ENCODE measurements around the gene FXN.
A peak's percentile ranks its signal among the peaks of the same experiment; 100 is the strongest.
"Not testable (repeated sequence)": the region's sequence is repeated elsewhere in the genome, so short reads cannot be mapped to it uniquely, and the experiment has no call there.

Gene FXN

DNA sequence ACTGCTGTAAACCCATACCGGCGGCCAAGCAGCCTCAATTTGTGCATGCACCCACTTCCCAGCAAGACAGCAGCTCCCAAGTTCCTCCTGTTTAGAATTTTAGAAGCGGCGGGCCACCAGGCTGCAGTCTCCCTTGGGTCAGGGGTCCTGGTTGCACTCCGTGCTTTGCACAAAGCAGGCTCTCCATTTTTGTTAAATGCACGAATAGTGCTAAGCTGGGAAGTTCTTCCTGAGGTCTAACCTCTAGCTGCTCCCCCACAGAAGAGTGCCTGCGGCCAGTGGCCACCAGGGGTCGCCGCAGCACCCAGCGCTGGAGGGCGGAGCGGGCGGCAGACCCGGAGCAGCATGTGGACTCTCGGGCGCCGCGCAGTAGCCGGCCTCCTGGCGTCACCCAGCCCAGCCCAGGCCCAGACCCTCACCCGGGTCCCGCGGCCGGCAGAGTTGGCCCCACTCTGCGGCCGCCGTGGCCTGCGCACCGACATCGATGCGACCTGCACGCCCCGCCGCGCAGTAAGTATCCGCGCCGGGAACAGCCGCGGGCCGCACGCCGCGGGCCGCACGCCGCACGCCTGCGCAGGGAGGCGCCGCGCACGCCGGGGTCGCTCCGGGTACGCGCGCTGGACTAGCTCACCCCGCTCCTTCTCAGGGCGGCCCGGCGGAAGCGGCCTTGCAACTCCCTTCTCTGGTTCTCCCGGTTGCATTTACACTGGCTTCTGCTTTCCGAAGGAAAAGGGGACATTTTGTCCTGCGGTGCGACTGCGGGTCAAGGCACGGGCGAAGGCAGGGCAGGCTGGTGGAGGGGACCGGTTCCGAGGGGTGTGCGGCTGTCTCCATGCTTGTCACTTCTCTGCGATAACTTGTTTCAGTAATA is at the start of gene FXN:
FXN (plus strand) TSS at position 315 of the 871 bp plus-strand sequence; CDS start at position 346, 31 bp downstream.
- Histone ChIP-seq H3K27ac (peak within 1 kb of the TSS in 20 of 21 experiments; percentile 45 to 91 (median 80)), H3K4me3 (peak within 1 kb of the TSS; percentile 49 to 77 (median 61))

DNA sequence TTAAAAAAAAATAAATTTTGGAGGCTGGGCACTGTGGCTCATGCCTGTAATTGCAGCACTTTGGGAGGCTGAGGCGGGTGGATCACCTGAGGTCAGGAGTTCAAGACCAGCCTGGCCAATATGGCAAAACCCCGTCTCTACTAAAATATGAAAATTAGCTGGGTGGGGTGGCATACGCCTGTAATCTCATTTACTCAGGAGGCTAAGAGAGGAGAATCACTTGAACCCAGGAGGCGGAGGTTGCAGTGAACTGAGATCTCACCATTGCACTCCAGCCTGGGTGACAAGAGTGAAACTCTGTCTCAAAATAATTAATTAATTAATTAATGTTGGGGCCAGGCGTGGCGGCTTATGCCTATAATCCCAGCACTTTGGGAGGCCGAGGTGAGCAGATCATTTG is 48.6 kb upstream of the FXN start:
- not testable (repeated sequence) for H3K27ac ChIP-seq, H3K4me3 ChIP-seq

DNA sequence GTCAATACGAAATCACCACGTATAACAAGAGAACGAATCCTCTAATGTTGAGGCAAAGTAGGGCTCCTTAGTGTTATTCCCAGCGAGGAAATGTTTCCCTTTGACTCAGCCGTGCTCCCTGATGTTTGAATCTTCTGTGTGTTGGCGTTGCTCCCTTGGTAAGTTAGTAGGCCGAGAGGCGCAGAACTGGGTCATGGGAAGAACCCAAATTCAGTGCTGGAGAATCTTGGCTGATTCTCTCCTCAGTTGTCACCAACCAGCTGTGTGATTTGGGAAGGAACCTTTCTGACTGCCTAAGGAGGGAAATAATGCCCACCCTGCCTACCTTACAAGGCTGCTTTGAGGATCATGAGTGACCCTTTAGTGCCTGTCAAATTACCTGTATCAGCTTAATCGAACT is 44.1 kb upstream of the FXN start:
- Histone ChIP-seq H3K27ac (no peak overlapping the region), H3K4me3 (no peak overlapping the region)

DNA sequence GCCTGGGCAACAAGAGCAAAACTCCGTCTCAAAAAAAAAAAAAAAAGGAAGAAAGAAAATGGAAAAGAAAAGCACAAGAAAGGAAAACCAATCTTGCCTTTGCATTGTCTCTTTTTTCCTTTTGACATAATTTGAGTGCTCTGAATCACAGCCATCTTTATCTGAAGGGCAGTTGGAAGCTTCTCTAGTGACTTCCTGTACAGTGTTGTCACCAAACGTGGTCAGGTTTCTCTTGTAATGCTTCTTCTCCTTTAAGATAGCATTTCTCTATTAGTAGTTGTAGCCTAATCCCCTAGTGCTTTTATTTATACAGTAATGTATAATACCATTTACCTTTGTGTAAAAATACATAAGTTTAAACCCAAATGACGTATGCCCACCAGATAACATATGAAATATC is 39.8 kb upstream of the FXN start:
- H3K27ac ChIP-seq: peak overlapping the region in 2 of 21 experiments; percentile 32 to 47

DNA sequence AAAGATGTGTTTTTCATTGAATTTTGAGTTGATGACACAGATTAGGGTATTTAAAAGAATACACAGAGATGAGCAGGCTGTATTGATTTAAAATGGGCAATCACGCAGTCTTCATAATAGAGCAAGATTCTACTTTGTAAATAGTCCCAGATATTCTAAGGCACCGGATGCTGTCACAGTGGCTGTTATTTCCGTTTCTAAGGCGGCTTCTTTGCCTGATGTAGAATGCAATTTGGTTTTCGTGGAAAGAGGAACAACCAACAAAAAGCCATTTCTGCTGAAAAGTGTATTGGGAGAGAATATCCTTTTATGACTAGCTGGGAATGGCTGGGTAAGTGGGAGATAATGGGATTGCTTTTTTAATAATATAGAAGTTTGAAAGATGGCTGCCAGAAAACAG is 39.1 kb upstream of the FXN start:
- Histone ChIP-seq H3K27ac (peak overlapping the region in 2 of 21 experiments; percentile 32 to 47), H3K4me3 (no peak overlapping the region)

More for the DNA sequence above, 39.8 kb upstream of the FXN start:
- no peak overlapping the region for H3K4me3 ChIP-seq

DNA sequence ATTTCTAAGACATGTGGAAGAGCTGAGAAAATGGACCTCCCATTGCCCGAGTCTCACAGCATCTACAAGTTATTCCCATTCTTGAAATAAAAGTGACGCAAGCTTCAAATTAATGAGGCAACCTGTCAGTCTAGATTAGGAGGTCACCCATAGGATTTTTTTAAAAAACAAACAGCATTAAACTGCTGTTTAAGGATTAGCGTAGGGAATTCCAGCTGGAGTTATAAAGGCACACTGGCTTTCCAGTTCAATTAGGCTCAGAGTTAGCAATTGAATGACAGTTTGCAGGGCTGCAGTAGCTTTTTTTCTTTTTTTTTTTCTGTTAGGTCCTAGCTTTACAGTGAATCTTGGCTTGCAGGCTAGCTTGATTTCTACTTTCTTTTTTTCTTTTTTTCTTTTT is 37.9 kb upstream of the FXN start:
- peak overlapping the region in 1 of 21 experiments; percentile 32 for H3K27ac ChIP-seq
- no peak overlapping the region for H3K4me3 ChIP-seq

DNA sequence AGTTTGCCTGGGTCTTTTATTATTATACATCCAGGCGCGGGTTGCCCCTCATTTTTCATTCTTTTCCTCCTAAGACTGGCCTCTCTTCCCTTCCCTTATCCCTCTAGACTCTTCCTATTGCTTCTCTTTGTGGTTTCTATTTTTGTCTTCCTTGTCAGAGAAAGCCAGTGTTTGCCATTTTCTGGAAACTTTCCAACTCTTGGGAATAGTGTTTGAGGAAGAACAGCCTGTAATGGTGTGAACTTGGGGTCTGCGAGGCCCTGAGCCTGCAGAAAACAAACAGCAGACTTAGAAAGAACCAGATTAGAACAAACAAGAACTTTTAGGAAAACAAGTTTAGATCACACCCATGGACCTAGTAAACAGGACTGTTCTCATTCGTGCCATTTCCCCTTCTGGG is 37.2 kb upstream of the FXN start:
- no peak overlapping the region for H3K4me3 ChIP-seq
- H3K27ac ChIP-seq: peak overlapping the region in 2 of 21 experiments; percentile 0 to 10

DNA sequence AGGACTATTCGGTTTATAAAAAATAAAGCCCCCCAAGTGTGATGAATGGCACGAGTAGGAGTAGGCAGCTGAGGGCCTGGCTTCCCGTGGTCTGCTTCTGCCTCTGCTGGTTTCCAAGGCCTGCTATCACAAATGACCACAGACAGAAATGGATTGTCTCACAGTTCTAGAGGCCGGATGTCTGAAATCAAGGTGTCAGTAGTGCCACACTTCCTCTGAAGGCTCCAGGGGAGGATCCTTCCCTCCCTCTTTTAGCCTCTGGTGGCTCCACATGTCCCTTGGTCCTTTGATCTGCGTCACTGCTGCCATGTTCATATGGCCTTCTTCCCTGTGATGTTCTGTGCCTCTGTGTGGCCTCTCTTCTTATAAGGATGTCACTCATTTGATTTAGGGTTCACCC is 36.7 kb upstream of the FXN start:
- H3K4me3 ChIP-seq: no peak overlapping the region
- H3K27ac ChIP-seq: peak overlapping the region in 2 of 21 experiments; percentile 0 to 10

DNA sequence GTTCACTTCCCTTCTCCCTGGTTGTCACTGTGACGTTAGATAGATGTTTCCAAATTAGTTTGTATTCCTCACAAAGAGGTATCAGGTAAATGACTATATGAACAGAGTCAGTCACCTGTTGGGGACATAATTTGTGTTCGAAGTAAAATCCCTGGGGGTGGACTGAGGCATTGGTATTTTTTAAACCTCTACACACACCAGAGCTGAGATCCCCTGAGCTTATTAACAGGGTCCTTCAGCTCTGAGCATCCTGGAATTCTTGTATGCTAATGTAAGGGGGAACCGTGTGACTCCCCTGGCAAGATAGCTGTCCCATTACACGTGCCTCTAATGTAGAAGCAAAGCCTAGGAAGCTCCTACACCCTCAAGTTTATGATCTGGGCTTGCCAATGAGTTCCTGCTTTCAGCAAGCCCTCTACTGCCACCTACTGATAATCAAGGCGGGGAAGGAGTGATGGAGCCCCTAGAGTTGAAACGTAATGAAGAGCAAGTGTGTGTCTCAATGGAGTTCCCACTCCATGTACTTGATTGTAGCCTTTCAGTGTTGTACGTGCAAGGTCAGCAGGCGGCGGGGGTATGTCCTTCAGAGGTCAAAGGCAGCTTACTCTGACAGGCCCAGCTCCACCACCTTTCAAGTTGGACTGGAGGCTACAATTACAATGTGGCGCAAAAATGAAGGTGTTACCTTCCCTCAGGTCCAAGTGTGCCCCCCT is 36.0 kb upstream of the FXN start:
- H3K4me3 ChIP-seq: no peak overlapping the region
- H3K27ac ChIP-seq: no peak overlapping the region

DNA sequence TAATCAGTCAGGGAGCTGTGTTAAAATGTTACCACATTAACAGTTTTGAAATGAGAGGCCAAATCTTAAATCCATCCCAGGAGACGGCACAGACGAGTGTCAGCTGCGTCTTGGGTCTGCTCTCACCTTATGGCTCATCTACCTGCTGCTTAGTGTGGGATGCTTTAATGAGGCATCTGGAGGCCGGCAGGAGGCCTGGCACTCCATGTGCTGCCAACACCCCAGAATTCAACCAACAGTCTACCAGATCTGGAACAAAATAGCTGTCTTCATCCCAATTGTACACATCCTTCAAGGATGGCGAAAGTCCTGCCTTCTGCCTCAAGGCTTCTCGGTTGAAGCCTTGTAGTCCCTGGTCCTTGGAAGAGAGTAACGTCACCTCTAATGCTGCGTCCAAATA is 33.6 kb upstream of the FXN start:
- no peak overlapping the region for H3K4me3 ChIP-seq
- no peak overlapping the region for H3K27ac ChIP-seq

DNA sequence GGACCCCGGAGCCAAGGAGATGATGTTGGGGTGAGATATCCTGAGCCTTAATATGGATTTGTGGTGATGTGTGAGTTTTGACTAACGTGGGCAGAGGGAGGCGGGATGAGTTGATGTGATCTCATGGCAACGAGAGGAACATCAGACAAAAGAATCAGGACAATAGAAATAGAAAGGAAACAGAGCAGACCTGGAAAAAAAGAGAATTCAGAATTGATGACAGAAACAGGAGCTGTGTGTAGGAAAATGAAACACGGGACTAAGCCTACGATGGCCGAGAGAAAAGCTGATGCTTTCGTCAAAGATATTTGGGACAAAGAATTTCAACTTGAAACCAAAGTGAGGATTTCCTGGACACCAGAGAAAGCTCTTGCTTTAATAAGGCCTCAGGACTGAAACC is 32.5 kb upstream of the FXN start:
- Histone ChIP-seq H3K27ac (no peak overlapping the region), H3K4me3 (no peak overlapping the region)

DNA sequence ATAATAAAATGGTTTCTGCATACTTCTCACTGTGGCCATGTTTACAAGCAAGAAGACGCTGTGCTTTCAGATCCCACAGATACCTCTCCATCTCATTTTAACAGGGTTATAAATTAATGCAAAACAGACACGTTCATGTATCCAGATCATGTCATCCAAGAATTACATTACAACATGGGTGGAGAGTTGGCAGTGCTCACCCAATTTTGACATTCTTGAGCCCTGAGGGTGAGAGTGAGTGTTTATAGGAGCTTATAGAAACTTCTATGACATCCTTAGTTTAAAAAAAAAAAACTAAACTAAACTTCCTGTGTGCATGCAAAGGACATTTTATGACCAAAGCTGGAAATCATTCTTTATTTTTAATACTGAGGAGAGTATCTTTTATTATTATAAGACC is 30.7 kb upstream of the FXN start:
- H3K27ac ChIP-seq: no peak overlapping the region

DNA sequence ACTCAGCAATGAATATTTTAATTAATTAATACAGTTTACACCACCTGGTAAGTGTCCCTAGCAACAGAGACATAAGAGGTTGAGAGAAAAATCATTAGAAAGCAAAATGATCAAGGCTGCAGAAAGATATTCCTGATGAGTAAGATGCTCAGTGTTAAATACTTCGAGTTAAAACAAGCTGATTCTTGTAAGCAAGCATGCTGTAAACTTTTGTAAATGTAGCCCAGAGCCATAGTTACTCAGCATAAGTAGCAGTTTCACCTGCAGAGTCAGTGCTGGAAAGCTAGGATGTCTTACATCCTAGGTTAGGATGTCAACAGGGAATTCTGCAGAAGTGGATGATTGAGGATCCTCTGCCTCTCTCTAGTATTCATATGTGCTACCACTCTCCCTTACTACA is 25.8 kb upstream of the FXN start:
- H3K4me3 ChIP-seq: no peak overlapping the region
- no peak overlapping the region for H3K27ac ChIP-seq

More for the DNA sequence above, 30.7 kb upstream of the FXN start:
- no peak overlapping the region for H3K4me3 ChIP-seq

DNA sequence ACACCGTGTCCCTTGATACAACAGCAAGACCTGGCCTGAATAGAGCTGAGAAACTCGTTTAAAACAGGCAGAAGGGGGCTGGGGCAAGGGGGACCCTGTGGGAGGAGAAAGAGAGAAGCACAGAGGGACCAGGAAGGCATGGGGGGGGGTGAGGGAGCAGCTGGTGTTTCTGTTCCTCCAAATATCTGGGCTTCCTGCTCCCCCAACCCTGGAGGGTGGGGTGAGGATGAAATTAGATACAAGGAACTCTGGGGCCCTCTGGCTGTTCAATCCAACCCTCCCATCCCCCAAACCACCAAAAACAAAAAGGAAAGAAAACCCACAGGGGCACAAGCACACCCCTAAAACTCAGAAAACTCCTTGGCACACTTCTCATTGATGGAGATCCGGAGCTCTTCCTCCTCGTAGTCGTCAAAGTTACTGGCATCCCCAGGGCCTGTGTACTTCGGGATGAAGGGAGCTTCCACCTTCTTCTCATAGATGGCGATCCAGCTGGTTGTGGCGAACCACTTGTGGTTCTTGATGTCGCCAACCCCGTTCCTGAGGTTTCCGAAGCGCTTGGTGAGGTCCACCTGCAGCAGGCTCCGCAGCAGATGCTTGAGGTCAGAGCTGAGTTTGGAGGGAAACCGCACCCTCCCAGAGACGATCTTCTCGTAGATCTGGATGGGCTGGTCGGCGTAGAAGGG is 22.7 kb upstream of the FXN start:
- no peak overlapping the region for H3K4me3 ChIP-seq
- no peak overlapping the region for H3K27ac ChIP-seq

DNA sequence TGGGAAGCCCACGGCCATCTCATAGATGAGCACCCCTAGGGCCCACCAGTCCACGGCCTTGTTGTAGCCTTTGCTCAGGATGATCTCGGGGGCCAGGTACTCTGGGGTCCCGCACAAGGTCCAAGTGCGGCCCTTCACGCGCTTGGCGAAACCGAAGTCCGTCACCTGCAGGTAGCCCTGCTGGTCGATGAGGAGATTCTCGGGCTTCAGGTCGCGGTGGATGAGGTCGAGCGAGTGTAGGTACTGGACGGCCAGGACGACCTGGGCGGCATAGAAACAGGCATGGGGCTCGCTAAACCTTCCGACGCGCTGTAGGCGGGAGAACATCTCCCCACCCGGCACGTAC is 22.2 kb upstream of the FXN start:
- no peak overlapping the region for H3K27ac ChIP-seq
- H3K4me3 ChIP-seq: no peak overlapping the region

DNA sequence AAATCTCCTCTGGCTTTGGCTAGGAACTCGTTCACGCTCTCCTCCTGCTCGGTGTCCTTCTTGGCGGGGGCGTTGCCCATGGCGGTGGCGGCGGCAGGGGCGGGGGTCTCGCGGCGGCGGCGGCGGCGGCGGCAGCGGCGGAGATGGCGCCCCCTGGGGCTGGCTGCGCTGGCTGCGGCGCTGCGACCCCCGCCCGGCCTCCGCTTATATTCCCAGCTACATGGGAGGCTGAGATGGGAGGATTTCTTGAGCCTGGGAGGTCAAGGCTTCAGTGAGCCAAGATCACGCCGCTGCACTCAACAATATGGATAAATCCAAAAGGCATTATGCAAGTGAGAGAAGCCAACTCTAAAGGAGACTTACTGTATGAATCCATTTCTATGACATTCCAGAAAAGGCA is 21.5 kb upstream of the FXN start, which contains the start of gene PRKACG:
PRKACG (minus strand) TSS at position 101 of the 400 bp plus-strand sequence; CDS start at position 80, 21 bp downstream.
- Histone ChIP-seq H3K4me3 (no peak within 1 kb of the TSS), H3K27ac (no peak within 1 kb of the TSS)

DNA sequence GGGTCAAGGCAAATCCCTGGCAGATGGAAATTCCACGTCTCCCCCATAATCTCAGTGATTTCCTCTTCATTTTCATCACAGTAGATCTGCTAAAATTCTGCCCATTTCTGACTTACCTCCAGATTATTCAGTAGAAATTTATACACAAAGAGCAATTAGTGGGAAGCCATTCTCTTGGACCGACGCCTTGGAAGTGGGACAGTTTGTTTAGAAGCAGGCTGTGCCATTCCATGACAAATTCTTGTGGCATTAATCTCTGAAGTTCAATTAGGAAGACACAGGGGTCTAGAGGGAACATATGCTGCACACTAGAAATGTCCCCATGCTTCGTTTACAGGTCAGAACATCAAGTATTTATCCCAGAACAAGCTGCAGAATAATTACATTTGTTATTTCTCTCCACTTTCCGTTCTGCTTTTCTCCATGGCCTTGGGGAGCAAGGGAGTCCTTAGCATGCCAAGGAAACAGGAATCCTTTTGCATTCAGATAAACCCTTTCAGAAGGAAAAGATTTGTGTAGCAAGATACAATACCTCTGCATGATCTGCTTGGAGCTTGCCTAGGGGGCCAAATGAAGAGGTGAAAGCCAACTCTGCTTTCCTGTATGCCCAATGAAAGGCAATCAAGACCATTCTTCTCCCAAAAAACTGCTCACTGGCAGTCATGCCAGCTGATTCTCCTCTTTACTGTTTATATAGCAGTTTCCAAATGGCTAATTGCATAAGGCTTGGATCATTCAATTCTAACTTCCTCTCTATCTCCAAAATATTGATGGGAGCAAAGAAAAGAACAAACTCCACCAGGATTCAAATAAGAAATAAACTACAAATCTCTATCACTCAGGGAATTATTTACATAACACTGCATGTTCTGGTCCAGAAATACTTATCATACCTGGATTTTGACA is 19.1 kb upstream of the FXN start:
- Histone ChIP-seq H3K4me3 (no peak overlapping the region), H3K27ac (no peak overlapping the region)

DNA sequence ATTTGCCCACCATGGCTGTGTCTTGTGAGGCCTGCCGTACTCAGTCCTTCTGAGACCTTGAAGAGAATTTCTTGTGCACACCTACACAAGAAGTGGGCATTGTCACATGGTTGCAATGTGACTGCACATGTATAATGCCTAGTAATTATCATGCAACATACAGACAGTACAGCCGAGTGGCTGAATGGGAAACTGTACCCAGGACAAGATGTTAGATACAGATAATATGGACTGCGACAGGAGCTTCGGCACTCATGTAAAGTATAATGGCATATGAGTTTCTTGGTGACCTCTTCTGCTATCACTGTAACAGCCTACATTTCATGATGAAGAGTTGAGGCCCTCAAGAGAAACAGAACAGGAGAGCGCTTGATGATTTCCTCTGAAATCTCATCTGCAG is 16.8 kb upstream of the FXN start:
- no peak overlapping the region for H3K27ac ChIP-seq
- H3K4me3 ChIP-seq: no peak overlapping the region

DNA sequence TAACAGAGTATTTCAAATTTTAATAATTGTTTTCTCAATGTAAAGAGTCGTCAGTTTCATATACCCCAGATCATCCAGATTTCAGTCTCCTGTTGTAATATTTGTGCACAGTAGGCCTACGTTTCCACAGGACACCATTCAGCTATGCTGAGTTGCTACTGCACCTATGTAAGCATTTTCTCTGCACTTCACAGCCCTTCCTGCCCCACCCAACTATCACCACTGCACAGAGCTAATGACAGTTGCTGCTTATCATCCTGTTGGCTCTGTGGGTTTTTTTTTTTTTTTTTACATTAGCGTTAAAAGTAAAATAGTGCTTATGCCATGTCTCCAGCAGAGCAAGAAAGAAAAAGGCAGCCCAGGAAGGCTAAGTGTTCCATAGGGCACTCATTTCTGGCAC is 15.7 kb upstream of the FXN start:
- Histone ChIP-seq H3K27ac (no peak overlapping the region), H3K4me3 (no peak overlapping the region)
